GM12891 (cell line): ENCODE results near the gene TLE3.

Source experiments
- POLR2A ChIP-seq: IDR thresholded peaks from 2 replicates; pipeline ENCODE4 v1.6.1; 2011; ENCODE audit warnings: low read depth, low read length, control low read depth
- POLR2AphosphoS5 ChIP-seq: IDR thresholded peaks from 2 replicates; pipeline ENCODE4 v1.6.1; 2011; ENCODE audit warnings: low read depth, low read length, control low read depth
- TAF1 ChIP-seq: IDR thresholded peaks from 2 replicates; pipeline ENCODE4 v1.6.1; 2011; ENCODE audit warnings: low read depth, low read length, control low read depth

DNA sequence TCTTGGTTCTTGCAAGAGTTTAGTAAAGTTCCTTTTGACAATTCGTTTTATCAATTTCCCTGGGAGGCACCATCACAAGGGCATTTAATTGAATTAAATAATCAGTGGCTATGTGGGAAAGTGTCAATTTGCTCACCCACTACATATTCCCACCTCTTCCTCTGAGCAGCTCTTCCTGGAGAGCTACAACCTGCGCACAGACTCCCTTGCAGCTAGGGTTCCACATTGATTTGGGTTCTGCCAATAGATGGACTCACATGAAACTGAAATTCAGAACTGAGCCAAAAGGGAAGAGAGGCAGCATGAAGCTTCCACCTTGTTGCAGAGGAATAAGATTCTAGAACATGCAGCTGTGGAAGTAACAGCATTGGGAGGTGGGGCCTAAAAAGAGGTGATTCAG is 94.8 kb downstream of the TLE3 start:
- no peak for TF ChIP-seq POLR2AphosphoS5
- no peak for TF ChIP-seq POLR2A
- no peak for TF ChIP-seq TAF1
